ENCODE results near the gene D2HGDH. TPM values are rescaled to one million over a fixed set of nuclear protein-coding genes. Genes with fewer than 3 reads are reported as not detected.

D2HGDH gene
- total and polyA plus RNA-seq, 2 of the 13 experiments (the other 11 are each of a cell fraction or from before 2014, with no cell fraction given): 19.2 to 20.3 TPM

- TF ChIP-seq AKNA (CRISPR knock-in tag; IDR thresholded peaks at IDR 0.05; ENCODE audit: borderline replicate concordance) (no peak), ZNF709 (CRISPR knock-in tag; IDR thresholded peaks at IDR 0.05) (peak; percentile 95), XBP1 (CRISPR knock-in tag; IDR thresholded peaks at IDR 0.05) (0 out of 2 replicates have a peak, but pooled peaks have one; percentile 35), TRIM24 (CRISPR knock-in tag; IDR thresholded peaks at IDR 0.05) (no peak), BHLHE40 (IDR thresholded peaks at IDR 0.05; ENCODE audit: low read length) (no peak), ISL2 (CRISPR knock-in tag; IDR thresholded peaks at IDR 0.05) (no peak; the same call in 1 of the 2 replicates), ZBTB42 (CRISPR knock-in tag; IDR thresholded peaks at IDR 0.05) (peak; percentile 87; the same call in 1 of the 2 replicates), MAF1 (CRISPR knock-in tag; IDR thresholded peaks at IDR 0.05; ENCODE audit: borderline replicate concordance) (no peak), ZIK1 (CRISPR knock-in tag; IDR thresholded peaks at IDR 0.05; ENCODE audit: borderline replicate concordance, low read depth) (peak; percentile 91; the same call in 1 of the 2 replicates), ZNF800 (CRISPR knock-in tag; IDR thresholded peaks at IDR 0.05) (no peak), RXRB (CRISPR knock-in tag; IDR thresholded peaks at IDR 0.05; ENCODE audit: borderline replicate concordance) (peak; percentile 8; the same call in 1 of the 2 replicates), PBX2 (CRISPR knock-in tag; IDR thresholded peaks at IDR 0.05) (no peak), SYNCRIP (IDR thresholded peaks at IDR 0.05; ENCODE audit: insufficient read depth, low read depth, low read length) (no peak), ZNF33A (CRISPR knock-in tag; IDR thresholded peaks at IDR 0.05; ENCODE audit: borderline replicate concordance) (no peak), ZNF512B (CRISPR knock-in tag; IDR thresholded peaks at IDR 0.05; ENCODE audit: borderline replicate concordance) (no peak), ZNF335 (CRISPR knock-in tag; IDR thresholded peaks at IDR 0.05) (no peak)
These were observed 32.9 kb upstream of the D2HGDH start, which contains the start of gene ING5 (continued) for GRCh38 chr2:241701399-241702154.

All from HepG2 (cell line).